Measurements from ENCODE around the gene ANO2. TPM values are rescaled to one million over a fixed set of nuclear protein-coding genes. Genes with fewer than 3 reads are reported as not detected.

The ANO2 gene
- total RNA-seq, 2 donors from 2014 or later = 6.7 to 18.5 TPM

- H3K27me3 ChIP-seq (replicated peaks; ENCODE audit: insufficient read depth) = no peaks in the 10 kb centered on the region
- H3K9me3 ChIP-seq = no peaks in the 10 kb centered on the region
- H3K4me1 ChIP-seq (ENCODE audit: control insufficient read depth in 1 of 2, low read depth in 2 of 2) = no peaks in the 10 kb centered on the region
- no peak overlapping the region for H3K4me3 ChIP-seq
- no peaks in the 10 kb centered on the region for H3K36me3 ChIP-seq
- ATAC-seq (ENCODE audit: insufficient number of reproducible peaks, low FRiP score, low read depth) (no peak), DNase-seq (ENCODE audit: low spot score) (no peak)
- peak; percentile 24 for TF ChIP-seq CTCF (IDR thresholded peaks at IDR 0.05)
- no peak overlapping the region for H3K27ac ChIP-seq
Observed at GRCh38 chr12:5872745-5873144, 72.3 kb downstream of the ANO2 start.

GRCh38 chr12:5871741-5872140, 73.3 kb downstream of the ANO2 start:
- no peaks in the 10 kb centered on the region for H3K27me3 ChIP-seq (replicated peaks; ENCODE audit: insufficient read depth)

DNA sequence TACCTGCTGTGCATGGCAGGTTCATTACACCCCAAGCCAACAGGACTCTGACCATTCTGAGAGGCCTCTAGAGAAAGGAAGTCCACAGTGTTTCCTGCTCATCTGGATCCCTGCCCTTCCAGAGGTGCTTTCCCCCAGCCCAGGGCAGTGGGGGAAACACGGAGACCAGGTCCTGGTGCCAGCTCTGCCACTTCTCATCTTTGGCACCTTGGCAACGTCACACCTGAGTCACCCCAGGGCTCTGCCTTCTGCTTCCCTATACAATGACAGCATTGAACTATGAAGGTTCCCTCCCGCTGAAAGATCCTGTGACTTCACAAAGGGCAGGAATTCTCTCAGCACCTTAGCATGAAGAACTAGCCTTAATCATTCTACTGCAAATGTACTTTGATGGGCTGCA, 74.9 kb downstream of the ANO2 start:
- DNase-seq (ENCODE audit: low spot score) (no peak), ATAC-seq (ENCODE audit: insufficient number of reproducible peaks, low FRiP score, low read depth) (no peak)
- H3K9me3 ChIP-seq = no peaks in the 10 kb centered on the region
- no peak for TF ChIP-seq CTCF (IDR thresholded peaks at IDR 0.05)
- no peaks in the 10 kb centered on the region for H3K4me1 ChIP-seq (ENCODE audit: control insufficient read depth in 1 of 2, low read depth in 2 of 2)
- no peaks in the 10 kb centered on the region for H3K36me3 ChIP-seq
- no peaks in the 10 kb centered on the region for H3K27me3 ChIP-seq (replicated peaks; ENCODE audit: insufficient read depth)
- no peak overlapping the region for H3K4me3 ChIP-seq
- no peak overlapping the region for H3K27ac ChIP-seq

More at GRCh38 chr12:5871741-5872140, 73.3 kb downstream of the ANO2 start:
- H3K27ac ChIP-seq = no peak overlapping the region
- H3K36me3 ChIP-seq = no peaks in the 10 kb centered on the region
- H3K4me3 ChIP-seq = no peak overlapping the region
- no peak for TF ChIP-seq CTCF (IDR thresholded peaks at IDR 0.05)
- H3K4me1 ChIP-seq (ENCODE audit: control insufficient read depth in 1 of 2, low read depth in 2 of 2) = no peaks in the 10 kb centered on the region
- no peak for DNase-seq (ENCODE audit: low spot score)
- no peak for ATAC-seq (ENCODE audit: insufficient number of reproducible peaks, low FRiP score, low read depth)
- no peaks in the 10 kb centered on the region for H3K9me3 ChIP-seq

DNA sequence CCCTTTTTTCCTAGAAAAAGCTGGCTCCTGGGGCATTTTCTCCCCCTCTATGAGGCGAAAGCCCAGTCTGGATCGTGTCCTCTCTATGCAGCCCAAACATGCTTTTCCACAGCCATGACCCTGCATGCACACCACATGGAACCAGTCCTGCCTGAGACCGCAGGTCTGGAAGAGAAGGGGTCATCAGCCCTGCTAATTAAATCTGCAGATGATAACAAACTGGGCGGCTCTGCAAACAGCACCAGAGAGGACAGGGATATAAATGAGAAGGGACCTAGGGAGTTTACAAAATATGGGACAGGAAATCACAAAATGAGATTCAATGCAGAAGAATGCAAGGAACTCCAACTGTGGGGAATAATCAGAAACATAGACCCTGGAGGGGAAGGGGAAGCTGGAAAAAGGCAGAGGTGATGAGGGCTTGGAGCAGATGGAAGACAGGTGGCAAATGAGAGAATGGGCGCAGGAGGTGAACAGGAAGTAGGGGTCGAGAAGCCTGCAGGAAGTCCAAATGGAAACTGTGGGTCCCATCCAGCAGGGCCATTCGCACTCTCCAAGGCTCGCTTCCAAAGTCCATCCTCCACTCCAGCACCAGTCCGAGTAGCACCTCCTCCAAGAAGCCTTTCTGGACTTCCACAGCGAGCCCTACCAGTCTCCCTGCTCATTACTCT, 76.3 kb downstream of the ANO2 start:
- Histone ChIP-seq H3K9me3 (no peaks in the 10 kb centered on the region), H3K4me1 (ENCODE audit: control insufficient read depth in 1 of 2, low read depth in 2 of 2) (no peaks in the 10 kb centered on the region), H3K36me3 (no peaks in the 10 kb centered on the region), H3K27me3 (replicated peaks; ENCODE audit: insufficient read depth) (no peaks in the 10 kb centered on the region), H3K4me3 (no peak overlapping the region), H3K27ac (no peak overlapping the region)
- DNase-seq (ENCODE audit: low spot score) (no peak), ATAC-seq (ENCODE audit: insufficient number of reproducible peaks, low FRiP score, low read depth) (no peak)
- TF ChIP-seq CTCF (IDR thresholded peaks at IDR 0.05) = no peak

DNA sequence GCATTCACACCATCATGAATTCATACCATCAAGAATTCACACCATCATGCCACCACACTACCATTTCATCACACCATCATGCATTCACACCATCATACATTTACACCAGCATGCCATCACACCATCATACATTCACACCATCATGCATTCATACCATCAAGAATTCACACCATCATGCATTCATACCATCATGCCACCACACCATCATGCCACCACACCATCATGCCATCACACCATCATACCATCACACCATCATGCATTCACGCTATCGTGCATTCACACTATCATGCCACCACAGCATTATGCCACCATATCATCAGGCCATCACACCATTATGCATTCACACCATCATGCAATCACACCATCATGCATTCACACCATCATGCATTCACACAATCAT, 79.7 kb downstream of the ANO2 start:
- no peaks in the 10 kb centered on the region for H3K4me1 ChIP-seq (ENCODE audit: control insufficient read depth in 1 of 2, low read depth in 2 of 2)
- no peak for TF ChIP-seq CTCF (IDR thresholded peaks at IDR 0.05)
- ATAC-seq (ENCODE audit: insufficient number of reproducible peaks, low FRiP score, low read depth) = no peak
- no peaks in the 10 kb centered on the region for H3K27me3 ChIP-seq (replicated peaks; ENCODE audit: insufficient read depth)
- H3K27ac ChIP-seq = no peak overlapping the region
- DNase-seq (ENCODE audit: low spot score) = no peak
- H3K4me3 ChIP-seq = no peak overlapping the region
- no peaks in the 10 kb centered on the region for H3K36me3 ChIP-seq
- no peaks in the 10 kb centered on the region for H3K9me3 ChIP-seq

Measured in thoracic aorta (tissue), 2 donors.